ENCODE measurements around the gene ARSA. TPM values are rescaled to one million over a fixed set of nuclear protein-coding genes. Genes with fewer than 3 reads are reported as not detected.

ARSA gene
- total and polyA plus RNA-seq, 2 of the 13 experiments (the other 11 are each of a cell fraction or from before 2014, with no cell fraction given) = 9.0 to 11.5 TPM

DNA sequence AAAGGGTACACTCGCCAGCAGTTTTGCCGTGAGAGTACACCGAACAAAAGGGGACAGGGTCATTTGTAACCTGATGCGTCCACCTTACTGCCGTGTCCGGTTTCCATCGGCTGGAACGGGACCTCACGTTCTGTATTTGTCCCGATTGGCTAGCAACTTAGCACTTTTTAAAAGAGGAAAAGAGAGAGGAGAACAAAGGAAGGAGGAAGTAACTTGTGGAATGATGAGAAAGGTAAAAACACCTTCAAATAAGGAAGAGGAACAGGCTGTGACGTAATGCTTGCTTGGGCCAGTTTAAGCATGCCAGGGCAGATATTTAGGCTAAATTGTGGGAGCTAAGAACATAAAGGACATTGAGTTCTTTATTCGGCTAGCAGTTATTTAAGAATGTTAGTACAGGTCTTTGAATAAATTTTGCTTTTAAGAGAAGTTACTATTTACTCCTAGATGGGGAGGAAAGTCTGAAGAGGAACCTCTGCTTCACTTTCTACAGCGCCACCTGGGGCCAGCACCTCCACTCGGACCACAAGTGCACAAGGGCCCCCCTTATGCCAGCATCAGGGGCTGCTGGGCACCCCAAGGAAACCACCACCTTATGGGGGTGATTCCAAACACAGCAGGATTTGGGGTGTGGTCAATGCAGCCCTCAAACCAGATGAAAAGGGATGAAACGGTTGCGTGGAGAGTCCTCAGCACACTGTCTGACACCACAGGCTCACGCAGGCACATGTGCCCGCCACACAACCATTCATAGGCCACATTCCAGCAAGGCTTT, 5.8 kb downstream of the ARSA start (continued):
- no peak for TF ChIP-seq CSRNP2 (CRISPR knock-in tag; conservative IDR thresholded peaks at IDR 0.05; ENCODE audit: low read depth)
- no peak for TF ChIP-seq SOX6 (IDR thresholded peaks at IDR 0.05)
- 0 out of 2 replicates have a peak, but pooled peaks have one; percentile 13 for TF ChIP-seq SOX6 (CRISPR knock-in tag; IDR thresholded peaks at IDR 0.05)
- TF ChIP-seq, protein P1, sequence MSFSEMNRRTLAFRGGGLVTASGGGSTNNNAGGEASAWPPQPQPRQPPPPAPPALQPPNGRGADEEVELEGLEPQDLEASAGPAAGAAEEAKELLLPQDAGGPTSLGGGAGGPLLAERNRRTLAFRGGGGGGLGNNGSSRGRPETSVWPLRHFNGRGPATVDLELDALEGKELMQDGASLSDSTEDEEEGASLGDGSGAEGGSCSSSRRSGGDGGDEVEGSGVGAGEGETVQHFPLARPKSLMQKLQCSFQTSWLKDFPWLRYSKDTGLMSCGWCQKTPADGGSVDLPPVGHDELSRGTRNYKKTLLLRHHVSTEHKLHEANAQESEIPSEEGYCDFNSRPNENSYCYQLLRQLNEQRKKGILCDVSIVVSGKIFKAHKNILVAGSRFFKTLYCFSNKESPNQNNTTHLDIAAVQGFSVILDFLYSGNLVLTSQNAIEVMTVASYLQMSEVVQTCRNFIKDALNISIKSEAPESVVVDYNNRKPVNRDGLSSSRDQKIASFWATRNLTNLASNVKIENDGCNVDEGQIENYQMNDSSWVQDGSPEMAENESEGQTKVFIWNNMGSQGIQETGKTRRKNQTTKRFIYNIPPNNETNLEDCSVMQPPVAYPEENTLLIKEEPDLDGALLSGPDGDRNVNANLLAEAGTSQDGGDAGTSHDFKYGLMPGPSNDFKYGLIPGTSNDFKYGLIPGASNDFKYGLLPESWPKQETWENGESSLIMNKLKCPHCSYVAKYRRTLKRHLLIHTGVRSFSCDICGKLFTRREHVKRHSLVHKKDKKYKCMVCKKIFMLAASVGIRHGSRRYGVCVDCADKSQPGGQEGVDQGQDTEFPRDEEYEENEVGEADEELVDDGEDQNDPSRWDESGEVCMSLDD (CRISPR knock-in tag; IDR thresholded peaks at IDR 0.05; ENCODE audit: borderline replicate concordance) = peak; percentile 68; the same call in 1 of the 2 replicates
- no peak for TF ChIP-seq SALL1 (CRISPR knock-in tag; IDR thresholded peaks at IDR 0.05)
- TF ChIP-seq, protein P2, sequence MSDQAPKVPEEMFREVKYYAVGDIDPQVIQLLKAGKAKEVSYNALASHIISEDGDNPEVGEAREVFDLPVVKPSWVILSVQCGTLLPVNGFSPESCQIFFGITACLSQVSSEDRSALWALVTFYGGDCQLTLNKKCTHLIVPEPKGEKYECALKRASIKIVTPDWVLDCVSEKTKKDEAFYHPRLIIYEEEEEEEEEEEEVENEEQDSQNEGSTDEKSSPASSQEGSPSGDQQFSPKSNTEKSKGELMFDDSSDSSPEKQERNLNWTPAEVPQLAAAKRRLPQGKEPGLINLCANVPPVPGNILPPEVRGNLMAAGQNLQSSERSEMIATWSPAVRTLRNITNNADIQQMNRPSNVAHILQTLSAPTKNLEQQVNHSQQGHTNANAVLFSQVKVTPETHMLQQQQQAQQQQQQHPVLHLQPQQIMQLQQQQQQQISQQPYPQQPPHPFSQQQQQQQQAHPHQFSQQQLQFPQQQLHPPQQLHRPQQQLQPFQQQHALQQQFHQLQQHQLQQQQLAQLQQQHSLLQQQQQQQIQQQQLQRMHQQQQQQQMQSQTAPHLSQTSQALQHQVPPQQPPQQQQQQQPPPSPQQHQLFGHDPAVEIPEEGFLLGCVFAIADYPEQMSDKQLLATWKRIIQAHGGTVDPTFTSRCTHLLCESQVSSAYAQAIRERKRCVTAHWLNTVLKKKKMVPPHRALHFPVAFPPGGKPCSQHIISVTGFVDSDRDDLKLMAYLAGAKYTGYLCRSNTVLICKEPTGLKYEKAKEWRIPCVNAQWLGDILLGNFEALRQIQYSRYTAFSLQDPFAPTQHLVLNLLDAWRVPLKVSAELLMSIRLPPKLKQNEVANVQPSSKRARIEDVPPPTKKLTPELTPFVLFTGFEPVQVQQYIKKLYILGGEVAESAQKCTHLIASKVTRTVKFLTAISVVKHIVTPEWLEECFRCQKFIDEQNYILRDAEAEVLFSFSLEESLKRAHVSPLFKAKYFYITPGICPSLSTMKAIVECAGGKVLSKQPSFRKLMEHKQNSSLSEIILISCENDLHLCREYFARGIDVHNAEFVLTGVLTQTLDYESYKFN (CRISPR knock-in tag; conservative IDR thresholded peaks at IDR 0.05) = peak; percentile 11
- TF ChIP-seq CENPT (CRISPR knock-in tag; IDR thresholded peaks at IDR 0.05; ENCODE audit: low read depth) = no peak
- no peak for TF ChIP-seq HNRNPK (IDR thresholded peaks at IDR 0.05; ENCODE audit: low read depth, low read length, poor library complexity, severe bottlenecking)
- 0 out of 2 replicates have a peak, but pooled peaks have one; percentile 47 for TF ChIP-seq ZNF556 (CRISPR knock-in tag; IDR thresholded peaks at IDR 0.05; ENCODE audit: borderline replicate concordance)
- TF ChIP-seq TMF1 (CRISPR knock-in tag; IDR thresholded peaks at IDR 0.05; ENCODE audit: low read depth) = no peak
- TF ChIP-seq FOXK1 (CRISPR knock-in tag; IDR thresholded peaks at IDR 0.05; ENCODE audit: borderline replicate concordance, low read depth) = no peak
- no peak for TF ChIP-seq ZNF75D (CRISPR knock-in tag; IDR thresholded peaks at IDR 0.05; ENCODE audit: borderline replicate concordance)
- no peak for TF ChIP-seq SNAI1 (CRISPR knock-in tag; IDR thresholded peaks at IDR 0.05; ENCODE audit: borderline replicate concordance)
- no peak; the same call in 1 of the 2 replicates for TF ChIP-seq ZBTB2 (CRISPR knock-in tag; IDR thresholded peaks at IDR 0.05; ENCODE audit: low read depth)
- TF ChIP-seq, protein P3, sequence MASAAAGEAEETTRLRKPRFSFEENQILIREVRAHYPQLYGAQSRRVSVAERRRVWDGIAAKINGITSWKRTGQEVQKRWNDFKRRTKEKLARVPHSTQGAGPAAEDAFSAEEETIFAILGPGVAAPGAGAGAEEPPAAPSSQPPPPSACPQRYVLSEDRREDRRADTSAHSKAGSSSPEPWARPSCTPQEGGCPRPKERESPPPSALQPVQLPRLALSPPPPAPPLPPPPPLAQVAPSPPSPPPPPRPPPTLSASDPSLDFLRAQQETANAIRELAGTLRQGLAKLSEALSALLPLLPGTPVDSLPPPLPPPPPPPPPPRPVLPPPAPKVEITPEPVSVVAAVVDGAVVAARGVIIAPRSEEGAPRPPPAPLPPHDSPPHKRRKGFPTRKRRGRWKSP (CRISPR knock-in tag; IDR thresholded peaks at IDR 0.05) = no peak
- peak; percentile 28; the same call in 1 of the 2 replicates for TF ChIP-seq KAT7 (CRISPR knock-in tag; IDR thresholded peaks at IDR 0.05; ENCODE audit: borderline replicate concordance)
- peak; percentile 65; the same call in 1 of the 2 replicates for TF ChIP-seq SIX1 (CRISPR knock-in tag; IDR thresholded peaks at IDR 0.05; ENCODE audit: borderline replicate concordance)

Data from HepG2 (cell line).